HepG2 (cell line): ENCODE data around the gene MSANTD2. TPM values are rescaled to one million over a fixed set of nuclear protein-coding genes. Genes with fewer than 3 reads are reported as not detected.

Experiments used
- BRCA1 ChIP-seq: sonication (generic); formaldehyde crosslinking; IDR thresholded peaks from 2 replicates; pipeline ENCODE4 v1.4.0; 2020; ENCODE audit warnings: missing genetic modification reagents
- CENPT ChIP-seq: sonication (generic); formaldehyde crosslinking; IDR thresholded peaks from 2 replicates; pipeline ENCODE4 v1.8.0; 2022; ENCODE audit warnings: low read depth, mild to moderate bottlenecking, moderate library complexity, missing genetic modification reagents
- CHCHD3 ChIP-seq: sonication (generic); formaldehyde crosslinking; IDR thresholded peaks from 2 replicates; pipeline ENCODE4 v1.8.0; 2022; ENCODE audit warnings: mild to moderate bottlenecking, missing genetic modification reagents, moderate library complexity
- DBP ChIP-seq: sonication (generic); formaldehyde crosslinking; IDR thresholded peaks from 2 replicates; pipeline ENCODE4 v1.4.0; 2020; ENCODE audit warnings: missing genetic modification reagents; ENCODE audit errors: not compliant biosample characterization
- ETV5 ChIP-seq: IDR thresholded peaks from 2 replicates; pipeline ENCODE4 v1.6.1; 2018; ENCODE audit warnings: missing biosample characterization, missing genetic modification reagents, inconsistent platforms, borderline replicate concordance
- HNRNPLL ChIP-seq: fragments of 200-400 bp; formaldehyde crosslinking; IDR thresholded peaks from 2 replicates; pipeline ENCODE4 v1.6.1; 2017; ENCODE audit warnings: mild to moderate bottlenecking, low read depth, low read length; ENCODE audit not compliant: poor library complexity, severe bottlenecking
- KAT8 ChIP-seq: IDR thresholded peaks from 2 replicates; pipeline ENCODE4 v1.6.1; 2016; ENCODE audit warnings: missing genetic modification reagents, missing compliant biosample characterization
- LCORL ChIP-seq, 2 experiments: fragments of 450-650 bp in 1 of 2; sonication (generic) in 1 of 2; formaldehyde crosslinking in 1 of 2; IDR thresholded peaks; 2 replicates each; pipeline versions ENCODE4 v1.5.0 to v1.6.1; 2017 to 2020; ENCODE audit warnings: antibody characterized with exemption in 1 of 2, missing genetic modification reagents in 1 of 2
- NFKB2 ChIP-seq: sonication (generic); formaldehyde crosslinking; IDR thresholded peaks from 2 replicates; pipeline ENCODE4 v1.4.0; 2020; ENCODE audit warnings: missing genetic modification reagents, borderline replicate concordance
- NR0B2 ChIP-seq: sonication (generic); formaldehyde crosslinking; IDR thresholded peaks from 2 replicates; pipeline ENCODE4 v1.4.0; 2020; ENCODE audit warnings: mild to moderate bottlenecking, missing genetic modification reagents
- TOE1 ChIP-seq: sonication (generic); formaldehyde crosslinking; IDR thresholded peaks from 2 replicates; pipeline ENCODE4 v1.4.0; 2020; ENCODE audit warnings: mild to moderate bottlenecking, missing genetic modification reagents
- TOPORS ChIP-seq: sonication (generic); formaldehyde crosslinking; IDR thresholded peaks from 2 replicates; pipeline ENCODE4 v1.8.0; 2023; ENCODE audit warnings: mild to moderate bottlenecking, missing genetic modification reagents
- ZBTB33 ChIP-seq: sonication (generic); formaldehyde crosslinking; IDR thresholded peaks from 2 replicates; pipeline ENCODE4 v1.4.0; 2020; ENCODE audit warnings: missing genetic modification reagents
- ZNF101 ChIP-seq: sonication (generic); formaldehyde crosslinking; IDR thresholded peaks from 2 replicates; pipeline ENCODE4 v1.4.0; 2020; ENCODE audit warnings: mild to moderate bottlenecking, low read depth, missing genetic modification reagents, borderline replicate concordance
- ZNF224 ChIP-seq: sonication (generic); formaldehyde crosslinking; IDR thresholded peaks from 2 replicates; pipeline ENCODE4 v1.5.0; 2020; ENCODE audit warnings: mild to moderate bottlenecking, missing genetic modification reagents
- ZNF317 ChIP-seq: sonication (generic); formaldehyde crosslinking; IDR thresholded peaks from 2 replicates; pipeline ENCODE4 v1.5.0; 2020; ENCODE audit warnings: mild to moderate bottlenecking, missing genetic modification reagents
- ZNF501 ChIP-seq: sonication (generic); formaldehyde crosslinking; IDR thresholded peaks from 2 replicates; pipeline ENCODE4 v1.5.1; 2020; ENCODE audit warnings: mild to moderate bottlenecking, moderate library complexity, missing genetic modification reagents
- ZNF629 ChIP-seq: sonication (generic); formaldehyde crosslinking; conservative IDR thresholded peaks from 2 replicates; pipeline ENCODE4 v1.5.0; 2020; ENCODE audit warnings: missing genetic modification reagents
- ZNF644 ChIP-seq: IDR thresholded peaks from 2 replicates; pipeline ENCODE4 v1.6.1; 2016; ENCODE audit warnings: low read depth
- ZNF772 ChIP-seq: sonication (generic); formaldehyde crosslinking; IDR thresholded peaks from 2 replicates; pipeline ENCODE4 v1.5.0; 2020; ENCODE audit warnings: mild to moderate bottlenecking, missing genetic modification reagents
- ZSCAN21 ChIP-seq: sonication (generic); formaldehyde crosslinking; IDR thresholded peaks from 2 replicates; pipeline ENCODE4 v1.8.0; 2022; ENCODE audit warnings: mild to moderate bottlenecking, missing genetic modification reagents, moderate library complexity, borderline replicate concordance
- polyA plus RNA-seq, 8 experiments: library from polyadenylated mRNA; depleted of rRNA in 3 of 8; stranded (reverse) in 7 of 8; unstranded in 1 of 8; fragments of >200 nt; fragmentation: Illumina TruSeq in 4 of 8; extraction: Trizol in 4 of 8; gene quantifications; 2 replicates each; pipeline versions ENCODE4 v1.2.1 to v1.2.3, GENCODE V29; 2011 to 2016; ENCODE audit warnings: low read depth in 4 of 8, missing spikeins in 1 of 8, mixed read lengths in 1 of 8; ENCODE audit not compliant: insufficient read depth in 1 of 8
- total RNA-seq, 5 experiments: library from RNA; depleted of rRNA; stranded (reverse); fragments of >200 nt; fragmentation: Illumina TruSeq; extraction: Trizol; gene quantifications; 2 replicates each; pipeline ENCODE4 v1.2.3, GENCODE V29; 2016; ENCODE audit warnings: low read depth in 1 of 5
- TF ChIP-seq, protein P1 (sequence below): sonication (generic); formaldehyde crosslinking; IDR thresholded peaks from 2 replicates; pipeline ENCODE4 v1.8.0; 2022; ENCODE audit warnings: mild to moderate bottlenecking, missing genetic modification reagents, borderline replicate concordance
- TF ChIP-seq, protein P2 (sequence below): sonication (generic); formaldehyde crosslinking; IDR thresholded peaks from 2 replicates; pipeline ENCODE4 v1.8.1; 2023; ENCODE audit warnings: mild to moderate bottlenecking, inconsistent platforms, moderate library complexity, missing genetic modification reagents, borderline replicate concordance

The MSANTD2 gene
- total and polyA plus RNA-seq, 2 of the 13 experiments (the other 11 are each of a cell fraction or from before 2014, with no cell fraction given) = 8.7 to 10.1 TPM

DNA sequence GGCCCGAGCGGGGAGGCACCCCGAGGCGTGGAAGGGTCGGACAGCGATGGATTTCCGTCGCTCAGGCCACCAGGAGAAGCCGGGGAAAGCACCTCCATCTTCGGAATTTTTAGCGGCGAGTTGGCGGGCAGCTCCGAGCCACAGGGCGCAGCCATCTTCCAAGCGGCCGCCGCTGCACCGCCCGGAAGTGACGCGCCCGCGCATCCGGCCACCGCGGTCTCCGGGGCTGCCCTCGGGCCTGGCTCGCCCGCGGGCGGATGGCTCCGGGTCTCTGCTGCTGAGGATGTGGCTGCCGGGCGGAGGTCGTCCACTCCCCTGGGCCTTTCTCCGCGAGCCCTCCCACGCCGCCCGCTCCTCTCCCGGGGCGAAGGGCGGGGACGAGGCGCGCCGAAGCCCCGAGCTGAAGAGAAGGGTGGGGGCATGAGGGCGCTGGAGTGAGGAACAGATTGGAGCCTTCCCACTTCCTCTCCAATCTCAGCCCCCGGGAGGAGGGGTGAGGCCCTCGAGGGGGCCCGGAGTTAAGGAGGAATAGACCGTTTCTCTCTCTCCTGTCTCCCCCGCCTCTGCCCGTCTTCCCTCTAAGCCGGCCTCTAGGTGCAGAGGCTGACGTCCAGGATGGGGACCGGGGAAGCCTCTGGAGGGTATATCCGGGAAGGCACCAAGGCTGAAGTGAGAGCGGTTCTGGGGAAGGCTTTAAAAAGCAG is at the start of gene MSANTD2 (continued):
- TF ChIP-seq ZNF101 (CRISPR knock-in tag) (peak; percentile 17; the same call in 1 of the 2 replicates), ZNF644 (CRISPR knock-in tag) (no peak), CHCHD3 (CRISPR knock-in tag) (peak; percentile 39; the same call in 1 of the 2 replicates), ZNF629 (no peak), BRCA1 (CRISPR knock-in tag) (no peak), ZNF224 (no peak), NFKB2 (peak; percentile 89; the same call in 1 of the 2 replicates), NR0B2 (CRISPR knock-in tag) (0 out of 2 replicates have a peak, but pooled peaks have one; percentile 32), ZSCAN21 (CRISPR knock-in tag) (peak; percentile 86; the same call in 1 of the 2 replicates), DBP (peak; percentile 34), LCORL (IDR thresholded peaks at IDR 0.05) (no peak), LCORL (CRISPR knock-in tag; IDR thresholded peaks at IDR 0.05) (0 out of 2 replicates have a peak, but pooled peaks have one; percentile 49), ZNF317 (0 out of 2 replicates have a peak, but pooled peaks have one; percentile 71), ZNF772 (CRISPR knock-in tag) (peak; percentile 65), KAT8 (peak; percentile 91), HNRNPLL (peak; percentile 46), TOE1 (CRISPR knock-in tag) (no peak), CENPT (CRISPR knock-in tag) (no peak), ZBTB33 (CRISPR knock-in tag) (no peak), ETV5 (CRISPR knock-in tag) (peak; percentile 77), TOPORS (CRISPR knock-in tag) (peak; percentile 67; the same call in 1 of the 2 replicates), ZNF501 (CRISPR knock-in tag) (peak; percentile 71)
- TF ChIP-seq, protein P1, sequence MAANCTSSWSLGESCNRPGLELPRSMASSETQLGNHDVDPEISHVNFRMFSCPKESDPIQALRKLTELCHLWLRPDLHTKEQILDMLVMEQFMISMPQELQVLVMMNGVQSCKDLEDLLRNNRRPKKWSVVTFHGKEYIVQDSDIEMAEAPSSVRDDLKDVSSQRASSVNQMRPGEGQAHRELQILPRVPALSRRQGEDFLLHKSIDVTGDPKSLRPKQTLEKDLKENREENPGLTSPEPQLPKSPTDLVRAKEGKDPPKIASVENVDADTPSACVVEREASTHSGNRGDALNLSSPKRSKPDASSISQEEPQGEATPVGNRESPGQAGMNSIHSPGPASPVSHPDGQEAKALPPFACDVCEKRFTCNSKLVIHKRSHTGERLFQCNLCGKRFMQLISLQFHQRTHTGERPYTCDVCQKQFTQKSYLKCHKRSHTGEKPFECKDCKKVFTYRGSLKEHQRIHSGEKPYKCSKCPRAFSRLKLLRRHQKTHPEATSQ (CRISPR knock-in tag) = peak; percentile 36; the same call in 1 of the 2 replicates
- TF ChIP-seq, protein P2, sequence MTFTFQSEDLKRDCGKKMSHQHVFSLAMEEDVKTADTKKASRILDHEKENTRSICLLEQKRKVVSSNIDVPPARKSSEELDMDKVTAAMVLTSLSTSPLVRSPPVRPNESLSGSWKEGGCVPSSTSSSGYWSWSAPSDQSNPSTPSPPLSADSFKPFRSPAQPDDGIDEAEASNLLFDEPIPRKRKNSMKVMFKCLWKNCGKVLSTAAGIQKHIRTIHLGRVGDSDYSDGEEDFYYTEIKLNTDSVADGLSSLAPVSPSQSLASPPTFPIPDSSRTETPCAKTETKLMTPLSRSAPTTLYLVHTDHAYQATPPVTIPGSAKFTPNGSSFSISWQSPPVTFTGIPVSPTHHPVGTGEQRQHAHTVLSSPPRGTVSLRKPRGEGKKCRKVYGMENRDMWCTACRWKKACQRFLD (CRISPR knock-in tag) = peak; percentile 55; the same call in 1 of the 2 replicates
